Measurements from ENCODE around the gene C2CD2.

The C2CD2 gene

DNA sequence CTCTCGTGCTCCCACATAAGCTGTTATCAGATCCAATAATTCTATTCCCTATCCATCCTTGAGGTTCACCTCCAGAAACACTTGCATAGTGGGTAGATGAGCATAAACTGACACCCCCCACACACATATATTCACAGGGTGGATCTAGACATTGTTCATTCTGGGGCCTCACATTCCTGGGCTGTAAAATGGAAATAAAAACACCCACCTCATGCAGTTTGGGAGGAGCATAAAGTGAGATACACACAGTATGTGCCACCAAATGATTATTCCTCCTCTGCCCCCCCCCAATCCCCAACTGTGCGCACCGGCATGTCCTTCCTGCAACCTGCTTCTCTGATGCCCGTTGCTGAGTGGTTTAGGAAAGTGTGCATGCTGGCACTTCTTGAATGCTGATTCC lies 92.6 kb downstream of the C2CD2 start:
- no peak for DNase-seq

DNA sequence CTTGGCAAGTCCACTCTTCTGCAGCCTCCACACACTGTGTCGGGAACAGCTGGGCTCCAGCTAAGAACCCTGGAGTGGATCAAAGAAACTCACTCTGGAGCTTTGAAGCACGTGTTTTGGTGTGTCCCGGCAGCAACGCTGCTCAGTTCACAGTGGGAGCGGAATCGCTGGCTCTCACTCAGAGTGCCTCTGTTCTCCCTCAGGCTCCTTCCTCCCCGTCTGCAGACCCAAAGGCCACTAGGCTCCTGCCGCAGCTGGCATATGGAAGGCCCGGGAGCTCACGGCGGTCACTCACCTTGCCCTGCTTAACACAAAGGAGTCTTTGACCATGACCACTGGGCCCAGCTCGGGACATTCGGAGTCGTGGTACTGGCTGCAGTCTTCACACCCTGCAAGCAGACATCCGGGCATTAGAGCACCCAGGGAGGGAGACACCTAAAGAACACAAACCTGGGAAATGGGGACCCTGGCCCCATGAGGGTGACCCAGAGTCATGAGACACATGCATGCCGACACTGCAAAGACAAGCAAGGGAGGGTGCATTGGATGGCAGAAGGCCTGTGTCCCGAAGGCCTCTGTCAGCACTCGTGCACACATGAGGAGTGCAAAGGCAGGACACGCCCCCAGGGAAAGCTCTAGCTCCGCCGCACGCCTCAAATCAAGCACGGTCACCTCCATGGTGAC lies 94.4 kb downstream of the C2CD2 start:
- DNase-seq: no peak

DNA sequence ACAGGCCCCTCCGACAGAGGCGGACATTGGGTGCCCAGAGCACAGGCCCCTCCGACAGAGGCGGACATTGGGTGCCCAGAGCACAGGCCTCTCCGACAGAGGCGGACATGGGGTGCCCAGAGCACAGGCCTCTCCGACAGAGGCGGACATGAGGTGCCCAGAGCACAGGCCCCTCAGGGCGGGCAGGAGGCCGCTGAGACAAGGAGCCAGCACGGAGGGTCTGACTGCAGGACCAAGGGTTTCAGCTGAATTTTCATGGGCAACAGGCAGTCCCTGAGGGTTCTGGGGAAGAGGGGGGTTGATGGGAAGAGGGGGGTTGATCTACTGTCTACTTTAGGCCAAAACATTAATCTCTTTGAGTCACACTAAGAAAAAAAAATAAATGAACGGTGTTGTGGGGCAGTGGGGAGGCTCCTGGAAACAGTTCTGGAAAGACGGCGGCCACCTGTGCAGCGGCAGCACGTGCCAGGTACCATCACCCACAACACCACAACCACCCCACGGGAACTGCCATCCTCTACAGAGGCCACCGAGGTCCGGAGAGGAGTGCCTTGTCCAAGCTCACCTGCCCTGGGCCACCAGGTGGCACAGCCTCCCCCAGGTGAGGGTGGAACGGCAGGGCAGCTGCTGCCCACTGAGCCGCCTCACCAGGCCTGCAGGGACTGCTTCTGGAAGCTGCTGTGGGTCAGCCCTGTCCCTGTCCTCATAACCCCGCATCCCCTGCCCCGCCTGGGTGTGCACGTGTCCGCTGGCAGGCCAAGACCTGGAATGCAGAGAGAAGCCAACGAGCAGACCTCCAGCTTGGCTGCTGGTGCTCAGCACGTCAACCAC lies 95.1 kb downstream of the C2CD2 start:
- no peak for DNase-seq

DNA sequence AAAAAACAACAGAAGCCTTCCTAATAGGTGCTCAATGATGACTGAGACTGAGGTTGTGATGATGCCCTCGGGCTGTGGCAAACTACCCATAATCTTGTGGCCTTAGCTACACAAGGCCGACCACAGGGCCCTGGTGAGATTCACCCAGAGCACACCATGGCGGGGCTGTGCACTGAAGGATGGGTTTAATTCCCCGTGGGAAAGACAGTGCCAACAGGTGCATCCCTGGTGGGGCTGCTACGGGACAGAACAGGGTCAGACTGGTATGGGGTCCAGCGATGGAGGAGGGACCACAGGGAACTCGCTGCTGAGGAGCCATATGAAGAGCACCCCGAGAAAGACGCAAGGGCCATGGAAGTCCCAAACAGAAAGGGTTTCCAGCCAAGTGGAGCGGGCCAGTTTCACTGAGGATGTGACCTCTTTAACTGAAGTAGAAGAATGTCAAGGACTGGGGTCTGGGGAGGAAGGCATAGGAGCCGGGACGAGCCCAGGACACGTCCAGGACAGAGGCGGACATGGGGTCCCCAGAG lies 96.0 kb downstream of the C2CD2 start:
- no peak for DNase-seq

DNA sequence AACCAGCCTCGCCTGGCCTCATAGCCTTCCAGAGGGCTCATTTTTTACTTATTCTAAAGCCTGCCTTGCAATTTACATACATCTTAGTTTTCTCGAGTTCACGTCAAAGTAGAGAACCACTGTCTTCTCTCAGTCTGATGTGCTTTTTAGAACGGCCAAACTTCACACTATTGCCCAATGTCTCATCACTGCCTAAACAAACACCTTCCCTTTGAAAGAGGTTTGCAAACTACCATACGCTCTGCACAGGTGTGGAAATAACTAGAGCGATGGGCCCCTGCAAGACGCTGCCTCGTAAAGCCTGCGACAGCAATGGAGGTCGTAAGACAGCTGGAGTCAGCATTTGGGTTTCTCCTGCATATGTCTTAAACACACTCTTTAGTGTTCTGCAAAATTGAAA lies 97.2 kb downstream of the C2CD2 start:
- DNase-seq: no peak

DNA sequence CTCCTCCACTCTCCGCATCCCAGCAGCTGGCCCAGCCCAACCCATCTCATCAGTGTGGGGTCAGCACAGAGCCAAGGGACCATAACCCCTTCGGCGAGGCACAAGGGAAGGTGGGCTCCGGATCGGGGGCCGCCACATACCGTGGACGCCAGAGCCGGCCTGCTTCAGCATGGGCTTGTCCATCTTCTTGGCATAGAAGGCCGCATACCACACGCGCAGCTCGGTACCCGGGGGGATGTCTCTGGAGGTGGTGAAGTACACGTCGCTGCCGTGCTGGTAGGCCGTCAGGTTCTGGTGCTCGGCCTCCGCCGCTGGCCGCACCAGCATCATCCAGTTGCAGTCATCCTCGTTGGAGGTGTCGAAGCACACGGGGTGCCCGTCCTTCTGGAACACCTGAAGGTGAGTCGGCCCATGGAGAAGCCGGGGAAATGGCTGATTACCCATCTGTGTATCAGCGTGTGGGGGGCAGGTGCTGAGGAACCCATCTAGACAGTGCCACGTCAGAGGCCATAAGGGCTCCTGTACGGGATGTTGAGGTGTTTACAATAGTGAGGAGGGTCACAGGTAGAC lies 99.3 kb downstream of the C2CD2 start:
- no peak for DNase-seq

DNA sequence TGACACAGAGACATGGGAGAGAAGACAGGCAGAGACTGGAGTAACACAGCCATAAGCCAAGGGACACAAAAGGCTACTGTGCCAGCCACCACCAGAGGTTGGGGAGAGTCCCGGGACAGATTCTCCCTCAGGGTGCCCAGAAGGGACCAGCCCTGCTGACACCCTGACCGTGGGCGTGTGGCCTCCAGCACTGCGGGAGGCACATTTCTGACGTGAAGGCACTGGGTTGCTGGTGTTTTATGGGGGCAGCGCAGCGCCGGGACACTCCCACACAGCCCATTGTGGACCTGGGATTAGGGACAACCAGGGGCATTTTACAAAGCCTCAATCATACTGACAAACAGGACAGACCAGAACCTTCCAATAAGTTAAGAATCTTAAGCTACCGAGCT lies 100.9 kb downstream of the C2CD2 start:
- DNase-seq: no peak

DNA sequence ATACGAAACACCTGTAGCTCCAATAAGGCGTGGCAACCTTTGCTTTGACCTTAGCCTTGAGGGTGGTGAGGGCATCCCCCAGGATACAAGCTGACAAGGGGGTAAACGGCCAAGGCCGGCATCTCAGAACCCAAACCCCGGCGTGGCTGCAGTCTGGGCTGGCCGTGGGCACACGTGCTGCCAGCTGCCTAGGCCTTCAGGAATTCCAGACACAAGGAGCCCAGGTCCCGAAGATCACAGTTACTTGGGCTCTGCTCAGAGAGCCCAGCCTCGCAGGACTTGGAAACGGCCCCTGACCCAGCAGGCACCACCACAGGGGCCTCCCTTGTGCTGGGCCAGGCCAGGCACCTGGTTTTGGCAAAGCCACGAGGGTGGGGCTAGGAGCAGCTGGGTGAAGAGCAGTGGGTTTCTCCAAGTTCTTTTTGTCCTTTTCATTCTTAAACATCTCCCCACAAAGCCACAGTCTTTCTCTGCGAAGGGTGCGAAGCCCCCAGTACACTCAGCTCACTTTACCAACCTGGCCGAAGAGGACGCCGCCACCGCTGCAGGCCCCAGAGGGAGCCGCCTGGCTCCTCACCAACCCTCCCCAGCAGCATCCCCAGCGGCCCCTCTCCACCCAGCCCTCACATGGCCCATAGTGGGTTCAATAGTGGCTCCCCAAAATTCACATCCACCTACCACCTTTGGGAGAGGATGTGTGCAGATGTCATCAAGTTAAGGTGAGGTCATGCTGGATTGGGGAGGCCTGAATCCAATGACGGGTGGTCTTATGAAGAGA lies 101.5 kb downstream of the C2CD2 start:
- no peak for DNase-seq

DNA sequence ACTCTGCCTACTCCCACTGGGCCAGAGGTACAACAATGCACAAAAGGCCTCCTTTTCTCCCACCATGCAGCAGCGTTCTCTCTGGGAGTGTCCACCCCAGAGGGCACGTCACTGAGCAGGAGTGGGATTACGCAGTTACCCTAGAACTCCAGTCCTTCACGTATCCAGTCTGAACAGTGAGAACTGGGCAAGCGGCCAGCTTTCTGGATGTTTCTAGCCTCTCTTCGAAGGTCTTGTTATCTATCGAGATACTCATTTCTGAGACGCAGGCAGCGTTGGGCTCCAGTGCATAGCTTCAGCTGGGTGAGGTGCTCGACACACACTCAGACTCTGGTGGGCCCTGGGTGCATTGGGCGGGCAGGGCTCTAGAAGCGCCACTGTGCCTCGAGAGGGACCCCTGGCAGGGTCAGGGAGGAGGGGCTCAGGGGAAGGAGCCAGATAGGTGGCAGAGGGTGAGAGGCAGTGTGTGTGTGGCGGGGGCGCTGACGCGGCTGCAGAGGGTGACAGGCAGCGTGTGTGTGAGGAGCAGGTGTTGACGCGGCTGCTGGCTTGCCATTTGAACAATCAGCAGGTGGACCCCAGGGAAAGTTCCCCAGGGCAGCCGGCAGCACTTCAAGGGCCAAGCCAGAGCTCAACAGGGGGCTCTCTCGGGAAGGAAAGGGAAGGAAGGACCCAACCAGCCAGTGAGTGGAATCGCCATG lies 102.6 kb downstream of the C2CD2 start:
- DNase-seq: no peak

DNA sequence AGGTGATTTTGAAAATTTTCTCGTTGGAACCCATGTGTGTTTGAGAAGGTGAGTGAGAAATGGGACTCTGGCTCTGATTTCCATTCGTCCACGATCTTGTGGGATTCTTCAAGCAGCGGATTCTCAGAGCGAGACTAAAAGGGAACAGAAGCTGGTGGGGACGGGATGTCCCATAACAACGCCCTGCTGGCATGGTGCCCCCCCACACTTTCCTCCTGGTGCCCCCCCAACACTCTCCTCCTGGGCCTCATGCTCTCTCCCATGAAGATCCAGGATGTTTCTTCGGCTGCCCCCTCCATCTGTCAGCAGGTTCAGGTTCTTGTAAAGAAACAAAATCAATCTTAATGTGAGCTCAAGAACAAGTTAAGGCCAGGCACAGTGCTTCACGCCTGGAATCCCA lies 103.7 kb downstream of the C2CD2 start:
- no peak for DNase-seq

DNA sequence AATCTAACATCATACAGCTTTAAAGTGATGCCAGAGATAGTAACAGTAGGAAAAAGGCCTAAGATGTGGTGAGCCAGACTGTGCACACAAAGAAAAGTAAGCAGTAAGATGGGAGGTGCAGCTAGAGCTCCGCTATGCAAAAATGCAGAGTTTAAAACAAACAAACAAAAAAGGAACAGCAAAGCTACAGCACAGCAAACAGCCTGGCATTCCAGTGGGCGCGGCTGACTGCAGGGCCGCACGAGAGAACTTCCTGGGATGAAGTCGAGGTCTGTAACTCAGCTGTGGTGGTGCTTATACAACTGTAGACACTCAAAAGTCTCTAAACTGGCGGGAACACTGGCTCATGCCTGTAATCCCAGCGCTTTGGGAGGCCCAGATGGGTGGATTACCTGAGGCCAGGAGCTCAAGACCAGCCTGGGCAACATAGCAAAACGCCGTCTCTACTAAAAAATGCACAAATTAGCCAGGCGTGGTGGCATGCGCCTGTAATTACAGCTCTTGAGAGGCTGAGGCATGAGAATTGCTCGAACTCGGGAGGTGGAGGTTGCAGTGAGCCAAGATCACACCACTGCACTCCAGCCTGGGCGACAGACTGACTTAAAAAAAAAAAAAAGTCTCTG lies 104.7 kb downstream of the C2CD2 start:
- no peak for DNase-seq

DNA sequence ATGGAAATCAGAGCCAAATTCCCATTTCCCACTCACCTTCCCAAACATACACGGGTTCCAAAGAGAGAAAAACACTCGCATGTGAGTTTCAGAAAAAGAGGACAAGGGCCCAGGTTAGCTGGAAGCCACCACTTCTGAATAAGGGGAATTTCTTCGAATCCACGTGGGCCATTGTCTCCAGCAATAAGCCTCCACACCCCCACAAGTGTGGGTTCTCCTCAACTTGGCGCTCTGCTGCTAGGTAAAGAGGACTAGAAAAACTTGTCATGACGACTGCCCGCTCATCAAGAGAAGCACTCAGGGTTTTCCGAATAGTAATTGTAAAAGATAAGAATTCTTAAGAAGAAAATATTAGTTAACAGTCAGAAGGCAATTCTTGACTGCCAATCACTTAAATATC lies 105.3 kb downstream of the C2CD2 start:
- DNase-seq: no peak

DNA sequence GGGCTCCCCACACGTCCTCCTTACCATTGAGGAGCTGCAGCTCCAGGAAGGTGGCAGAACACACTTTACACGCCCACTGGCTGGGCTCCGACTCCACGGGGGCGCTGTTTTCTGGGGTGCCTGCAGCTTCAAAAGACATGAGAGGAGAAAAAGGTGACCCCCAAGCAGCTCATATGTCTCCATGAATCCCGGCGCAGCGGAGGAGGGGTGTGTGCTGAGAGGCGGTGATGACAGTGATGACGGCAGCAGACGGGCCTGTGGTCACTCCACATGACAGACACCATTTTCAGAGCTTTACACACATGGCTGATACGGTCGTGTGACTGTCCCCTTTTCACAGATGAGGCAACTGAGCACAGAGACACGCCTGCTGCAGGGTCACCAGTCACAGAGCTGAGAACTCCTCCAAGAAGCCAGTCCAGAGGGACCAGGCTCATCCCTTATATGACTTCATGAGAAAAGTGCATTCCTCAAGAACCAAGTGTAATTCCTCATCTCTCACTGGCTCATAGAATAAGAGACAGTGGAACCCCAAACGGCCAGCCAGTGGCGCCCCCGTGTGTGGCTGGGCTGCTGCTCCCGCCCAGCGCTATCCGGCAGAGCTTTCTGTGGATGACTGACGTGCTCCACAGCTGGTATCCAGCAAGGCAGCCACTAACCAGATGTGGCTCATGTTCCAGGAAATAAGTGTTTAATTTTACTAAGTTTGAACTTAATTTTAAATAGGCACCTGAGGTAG lies 106.6 kb downstream of the C2CD2 start:
- DNase-seq: no peak

DNA sequence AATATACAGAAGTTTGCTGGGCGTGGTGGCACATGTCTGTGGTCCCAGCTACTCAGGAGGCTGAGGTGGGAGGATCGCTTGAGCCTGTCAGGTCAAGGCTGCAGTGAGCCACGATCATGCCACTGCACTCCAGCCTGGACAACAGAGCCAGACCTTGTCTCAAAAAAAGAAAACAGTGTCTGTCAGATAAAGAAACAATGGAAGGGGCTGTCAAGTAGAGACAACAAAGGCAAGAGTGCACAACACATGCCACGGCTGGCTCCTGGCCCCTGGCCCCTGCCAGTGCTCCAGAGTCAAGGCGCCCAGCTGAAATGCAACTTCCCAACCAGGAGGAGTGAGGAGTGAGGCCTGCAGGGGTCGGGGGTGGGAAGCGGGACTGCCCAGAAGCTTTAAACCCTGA lies 107.3 kb downstream of the C2CD2 start:
- no peak for DNase-seq

DNA sequence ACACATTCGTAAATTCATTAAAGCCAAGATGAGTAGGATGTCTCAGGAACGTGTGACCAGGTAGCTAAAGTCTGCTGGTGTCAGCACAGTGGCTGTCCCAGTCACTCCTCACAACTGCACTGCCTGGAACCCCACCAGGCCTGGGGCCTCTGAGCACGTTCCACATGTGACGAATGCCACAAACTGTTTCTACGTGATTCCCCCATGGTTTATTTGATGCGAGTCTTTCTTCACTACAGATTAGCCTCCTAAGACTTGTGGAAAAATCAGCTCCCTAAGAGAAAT lies 107.8 kb downstream of the C2CD2 start:
- DNase-seq: no peak

DNA sequence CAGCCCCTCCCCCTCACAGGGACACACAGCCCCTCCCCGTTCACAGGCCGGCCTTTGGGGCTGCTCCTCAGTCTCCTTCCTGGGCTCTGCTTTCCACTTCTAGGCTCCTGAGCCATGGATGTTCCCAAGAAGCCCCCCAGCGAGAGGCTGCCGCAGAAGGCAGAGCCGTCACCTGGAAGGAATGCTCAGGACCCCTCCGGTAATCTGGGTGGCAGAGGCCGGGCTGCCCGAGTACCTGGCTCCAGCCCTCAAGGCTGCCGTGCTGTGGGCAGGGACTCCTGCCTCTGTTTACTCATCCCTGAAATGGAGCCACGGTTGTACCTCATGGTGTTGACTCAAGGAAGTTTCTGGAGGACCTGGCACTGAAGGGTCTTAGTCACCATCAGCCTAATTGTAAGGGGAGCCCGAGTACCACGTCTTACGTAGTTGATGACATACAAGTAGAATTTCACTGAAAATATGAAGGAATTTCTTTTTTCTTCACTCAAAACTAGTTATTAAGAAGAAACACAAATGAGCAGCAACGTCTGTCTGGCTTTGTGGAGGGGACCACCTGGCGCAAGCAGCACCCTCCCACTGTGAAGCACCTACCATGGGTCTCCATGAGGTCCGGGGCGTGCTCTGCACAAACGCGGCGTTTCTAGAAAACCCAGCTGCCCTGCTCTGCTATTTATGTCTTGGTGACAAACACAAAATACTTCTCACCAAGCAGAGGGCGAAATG lies 108.3 kb downstream of the C2CD2 start:
- DNase-seq: no peak

DNA sequence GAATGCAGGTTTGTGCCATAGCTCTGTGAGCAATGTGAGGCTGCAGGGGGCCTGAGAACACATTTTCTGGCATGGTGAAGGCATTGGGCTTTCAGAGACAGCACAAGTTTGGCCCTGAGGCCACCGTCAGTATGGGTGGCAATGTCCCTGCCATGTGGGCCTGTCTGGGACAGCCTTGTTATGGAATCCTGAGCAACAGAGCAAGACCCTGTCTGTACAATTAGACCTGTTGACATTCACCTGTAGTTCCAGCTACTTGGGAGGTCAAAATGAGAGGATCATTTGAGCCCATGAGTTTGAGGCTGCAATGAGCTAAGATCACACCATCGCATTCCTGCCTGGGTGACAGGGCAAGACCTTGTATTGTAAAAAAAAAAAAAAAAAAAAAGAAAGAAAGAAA lies 110.2 kb downstream of the C2CD2 start:
- DNase-seq: no peak

DNA sequence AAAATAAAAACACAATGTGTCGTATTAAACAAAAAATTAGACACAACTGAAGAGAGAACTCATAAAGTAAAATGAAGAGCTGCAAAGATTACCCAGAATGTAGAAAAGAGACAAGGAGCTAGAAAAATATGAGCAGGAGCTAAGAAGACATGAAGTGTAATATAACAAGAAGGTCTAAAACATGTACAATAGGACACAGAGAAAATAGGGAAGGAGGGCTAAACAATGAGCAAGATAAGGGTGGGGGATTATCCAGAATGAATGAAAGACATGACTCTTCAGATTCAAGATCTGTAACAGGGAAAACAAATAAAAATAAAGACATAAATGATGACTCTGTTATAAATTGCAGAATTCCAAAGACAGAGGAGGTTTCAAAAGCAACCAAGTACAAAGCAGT lies 112.9 kb downstream of the C2CD2 start:
- no peak for DNase-seq

DNA sequence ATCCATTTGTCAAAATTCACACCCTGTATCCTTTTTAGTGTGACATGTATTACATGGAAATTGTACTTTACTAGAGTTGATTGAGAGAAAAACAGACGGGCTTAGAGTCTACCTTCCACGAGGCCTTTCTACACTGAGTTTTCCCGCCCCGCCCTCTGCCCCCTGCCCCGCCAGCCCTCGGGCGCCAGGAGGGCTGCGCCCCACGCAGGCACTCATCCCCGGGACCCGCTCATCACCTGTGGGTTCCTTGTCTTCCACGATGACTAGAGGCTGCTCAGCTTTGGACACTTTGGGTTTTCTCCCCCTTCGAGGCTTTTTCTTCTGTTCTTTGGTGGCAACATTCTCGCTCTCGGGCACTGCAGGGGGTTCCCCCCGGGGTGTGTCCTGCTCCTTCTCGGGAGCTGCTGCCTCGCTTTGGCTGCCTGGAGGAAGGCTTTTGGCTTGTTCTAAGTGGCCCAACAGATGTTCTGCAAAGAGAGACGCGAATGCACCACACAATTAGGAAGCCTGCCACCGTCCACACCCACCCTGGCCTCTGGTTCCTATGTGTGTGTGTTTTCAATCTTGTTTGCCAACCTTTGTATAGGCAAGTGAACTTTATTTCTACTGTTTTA lies 114.3 kb downstream of the C2CD2 start:
- no peak for DNase-seq

DNA sequence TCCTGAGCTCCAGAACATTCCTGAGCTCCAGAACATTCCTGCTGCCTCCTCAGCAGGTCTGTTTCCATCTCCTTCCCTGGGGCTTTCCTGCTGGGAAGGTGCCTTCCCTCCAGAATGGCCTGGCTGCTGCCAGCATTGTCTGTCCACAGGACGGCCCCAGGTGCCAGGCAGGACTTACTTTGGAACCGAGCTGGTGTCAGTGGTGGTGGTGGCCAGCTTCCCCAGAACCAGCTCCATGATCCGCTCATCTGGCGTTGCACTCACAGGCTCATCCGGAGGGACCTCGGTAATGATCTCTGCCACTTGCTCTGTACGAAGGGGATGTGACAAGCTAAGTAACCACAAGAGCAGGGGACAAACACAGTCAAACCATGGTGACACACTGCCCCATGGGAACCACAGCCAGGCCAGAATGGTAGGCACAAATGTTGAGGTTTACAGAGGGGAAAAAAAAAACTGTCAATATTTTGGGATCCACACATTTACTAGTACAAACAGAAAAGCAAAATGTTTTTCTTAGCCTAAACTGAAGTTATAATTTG lies 116.0 kb downstream of the C2CD2 start:
- no peak for DNase-seq

All from NCI-H2029 treated with DMSO at 0.1 percent for 48 hours (cell line).